Suppressor macrophage treated with lipopolysaccharide for 4 hours (primary cell): ENCODE measurements around the gene PASD1.
"Not testable (repeated sequence)": the region's sequence is repeated elsewhere in the genome, so short reads cannot be mapped to it uniquely, and the experiment has no call there.

Experiments
- DNase-seq: peaks from one replicate; pipeline ENCODE4 v3.0.0-alpha.2; 2020

The PASD1 gene

DNA sequence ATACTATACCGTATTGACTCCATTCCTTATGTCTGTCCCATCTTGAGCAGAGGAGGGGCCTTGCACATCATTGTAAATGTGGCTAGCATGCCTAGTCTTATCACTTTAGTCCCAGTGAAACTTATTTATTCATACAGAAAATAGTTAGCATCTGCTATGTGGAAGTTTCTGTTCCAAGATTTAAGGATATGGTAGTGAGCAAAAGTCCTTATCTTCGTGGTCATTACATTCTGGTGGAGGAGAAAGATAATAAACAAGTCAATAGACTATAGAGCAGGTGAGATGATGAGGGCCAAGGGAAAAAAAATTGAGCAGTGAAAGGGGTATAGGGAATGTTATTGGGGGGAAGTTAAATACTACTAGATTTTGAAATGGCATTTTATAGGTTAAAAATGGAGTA lies 68.3 kb downstream of the PASD1 start:
- DNase-seq: no peak

DNA sequence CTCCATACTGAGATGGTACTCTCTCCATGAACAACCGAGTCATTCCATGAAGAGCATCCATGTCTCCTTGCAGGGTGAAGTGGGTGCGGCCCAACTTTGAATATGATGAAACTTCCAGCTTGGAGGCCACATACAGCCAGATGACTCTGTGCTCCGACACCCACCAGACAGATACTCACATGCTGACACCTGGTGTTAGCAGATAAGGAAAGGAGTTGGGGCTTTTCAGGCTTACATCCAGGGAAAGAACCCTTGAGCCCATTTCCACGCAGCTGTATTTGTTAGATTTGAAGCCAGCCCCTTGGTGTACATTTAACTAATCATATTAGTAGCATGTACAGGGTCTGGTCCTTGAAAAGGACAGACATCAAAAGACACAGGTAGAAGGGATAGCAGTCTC lies 69.7 kb downstream of the PASD1 start:
- no peak for DNase-seq

DNA sequence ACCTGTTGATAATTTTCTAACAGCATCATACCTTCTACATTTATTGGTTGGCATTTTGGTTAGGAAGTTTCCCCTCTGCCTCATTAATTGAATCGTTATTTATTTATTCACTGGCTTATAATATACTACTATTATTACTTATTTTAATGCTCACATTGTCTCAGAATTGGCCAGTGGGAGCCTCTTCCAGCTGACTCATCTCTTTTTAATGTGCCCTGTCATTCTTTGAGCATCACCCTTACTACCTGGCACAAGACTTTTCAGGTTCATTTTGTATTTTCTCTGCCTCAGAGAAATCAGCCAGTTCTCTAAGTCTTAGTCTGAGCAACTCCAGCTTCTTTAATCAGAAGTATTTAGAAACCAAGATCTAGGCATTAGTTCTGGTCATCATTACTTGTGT lies 71.5 kb downstream of the PASD1 start:
- DNase-seq: no peak

DNA sequence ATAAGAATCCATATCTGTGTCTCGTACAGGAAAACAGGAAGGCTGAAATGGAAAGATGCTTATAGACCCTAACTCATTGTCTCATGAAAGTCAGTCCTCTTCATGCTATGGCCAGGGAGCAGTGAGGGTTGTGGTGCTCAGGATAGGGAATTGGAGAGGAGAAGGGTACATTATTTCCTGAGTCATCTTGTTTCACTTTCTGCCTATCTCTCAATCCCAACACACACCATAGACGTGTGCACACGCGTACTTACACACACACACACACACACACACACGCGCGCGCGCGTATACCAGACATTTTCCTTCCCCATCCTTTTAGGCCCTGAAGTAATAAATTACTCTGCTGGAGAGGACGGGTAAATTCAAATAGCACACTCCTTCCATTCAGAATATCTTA lies 78.1 kb downstream of the PASD1 start:
- DNase-seq: no peak

DNA sequence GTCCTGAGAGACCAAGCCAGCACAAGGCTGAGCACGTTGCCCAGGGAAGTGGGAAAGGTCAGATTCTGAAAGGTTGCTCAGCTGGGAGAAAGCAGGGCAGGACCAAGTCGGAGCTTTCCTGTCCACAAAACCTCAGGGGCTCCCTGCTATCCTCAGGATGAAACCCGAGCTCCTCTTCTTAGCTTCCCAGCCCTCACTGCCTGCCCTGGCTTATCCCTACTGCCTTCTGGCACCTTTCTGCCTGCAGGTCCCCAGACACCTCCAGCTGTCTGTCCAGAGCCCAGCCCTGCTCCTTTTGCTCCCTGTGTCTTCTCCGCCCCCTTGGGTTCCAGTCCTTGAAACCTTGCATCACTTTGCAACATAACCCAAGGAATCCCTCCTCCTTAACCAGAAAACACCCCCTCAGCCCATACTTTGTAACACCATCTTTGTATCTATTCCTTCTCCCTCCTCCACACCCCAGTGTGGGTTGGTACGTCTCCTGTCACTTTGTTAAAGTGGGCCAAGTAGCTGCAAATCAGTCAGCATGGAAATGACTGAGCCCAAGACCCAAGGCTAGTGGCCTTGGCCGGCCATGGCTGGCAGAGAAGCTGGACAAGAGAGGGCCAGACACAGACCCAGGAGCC lies 111.8 kb downstream of the PASD1 start:
- no peak for DNase-seq

GRCh38 chrX:151676196-151676595 lies 112.7 kb downstream of the PASD1 start:
- no peak for DNase-seq

DNA sequence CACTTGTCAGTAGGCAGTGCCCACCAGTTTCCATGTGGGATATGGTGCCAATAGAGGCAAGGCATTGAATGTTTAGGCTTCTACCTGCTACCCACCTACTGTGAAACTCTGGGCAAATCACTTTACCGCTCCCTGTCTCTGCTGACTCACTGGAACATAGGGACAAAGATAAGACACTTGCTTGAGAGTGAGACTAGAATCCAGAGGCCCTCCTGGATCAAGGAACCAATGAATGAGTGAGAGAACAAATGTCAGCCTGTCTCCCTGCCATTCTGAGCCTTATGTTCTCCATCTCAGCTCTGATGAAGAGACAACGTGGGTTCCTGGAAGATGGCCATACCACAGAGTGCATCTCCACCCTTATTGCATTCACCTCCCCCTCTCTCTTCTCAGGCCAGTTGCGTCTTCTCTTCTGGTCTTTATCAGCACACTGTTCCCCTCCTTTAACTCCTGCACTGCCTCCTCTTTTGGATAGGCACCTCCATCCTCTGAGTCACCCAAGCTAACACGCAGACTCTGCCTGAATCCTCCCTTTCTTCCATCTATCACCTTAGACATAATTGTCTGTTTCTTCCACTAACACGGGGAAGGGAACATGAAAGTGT lies 116.4 kb downstream of the PASD1 start:
- no peak for DNase-seq

GRCh38 chrX:151680805-151681204 lies 117.3 kb downstream of the PASD1 start:
- peak; percentile 34 for DNase-seq

- no peak for DNase-seq
Observed at GRCh38 chrX:151687635-151688034, 124.2 kb downstream of the PASD1 start.

GRCh38 chrX:151688695-151689094 lies 125.2 kb downstream of the PASD1 start:
- no peak for DNase-seq

DNA sequence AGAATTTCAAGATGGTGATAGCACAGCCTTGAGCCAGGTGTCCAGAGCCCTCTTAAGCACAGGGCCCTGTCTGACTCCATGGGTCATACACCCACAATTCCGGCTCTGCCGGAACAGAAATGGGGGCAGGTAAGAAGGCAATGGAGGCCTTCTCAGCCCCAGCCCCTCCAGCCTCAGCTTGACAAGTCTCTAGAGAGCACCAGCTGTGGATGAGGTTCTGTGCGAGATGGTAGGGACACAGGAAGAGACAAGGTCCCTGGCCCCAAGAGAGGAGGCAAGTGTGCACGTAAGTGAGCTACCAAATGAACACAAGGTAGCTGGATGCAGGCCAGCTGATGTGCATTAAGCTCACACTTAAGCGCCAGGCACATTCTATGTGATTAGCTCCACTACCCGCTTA lies 129.3 kb downstream of the PASD1 start:
- no peak for DNase-seq

GRCh38 chrX:151694121-151694520 lies 130.6 kb downstream of the PASD1 start:
- DNase-seq: no peak

- no peak for DNase-seq
Observed at GRCh38 chrX:151694661-151695582, 131.4 kb downstream of the PASD1 start, which contains the start of gene PRRG3. TSS of gene PRRG3 (plus strand) at chrX:151695458. CDS start at chrX:151698815, 3,357 bp downstream.

GRCh38 chrX:151695583-151696340 lies 132.3 kb downstream of the PASD1 start:
- DNase-seq: no peak

GRCh38 chrX:151697082-151697481 lies 133.6 kb downstream of the PASD1 start:
- DNase-seq: not testable (repeated sequence)

DNA sequence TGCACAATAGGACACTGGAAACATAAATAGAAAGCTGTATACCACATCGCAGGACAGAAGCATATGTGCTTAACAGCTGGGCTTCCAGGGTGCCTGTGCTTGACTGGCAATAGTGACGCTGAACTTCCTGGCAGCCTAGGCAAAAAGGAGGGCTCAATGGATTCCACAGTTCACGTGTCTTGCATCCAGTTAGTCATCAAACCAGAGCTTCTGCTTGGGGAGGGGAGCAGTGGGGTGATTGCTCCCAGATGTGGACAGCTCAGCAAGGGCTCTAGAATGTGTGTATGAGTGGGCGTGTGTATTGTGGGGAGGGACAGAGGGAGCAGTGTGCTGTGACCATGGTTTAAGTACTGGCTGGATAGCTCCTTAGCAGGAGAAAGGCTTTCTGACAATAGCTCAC lies 134.0 kb downstream of the PASD1 start:
- DNase-seq: no peak

GRCh38 chrX:151698485-151698884 lies 135.0 kb downstream of the PASD1 start:
- no peak for DNase-seq

DNA sequence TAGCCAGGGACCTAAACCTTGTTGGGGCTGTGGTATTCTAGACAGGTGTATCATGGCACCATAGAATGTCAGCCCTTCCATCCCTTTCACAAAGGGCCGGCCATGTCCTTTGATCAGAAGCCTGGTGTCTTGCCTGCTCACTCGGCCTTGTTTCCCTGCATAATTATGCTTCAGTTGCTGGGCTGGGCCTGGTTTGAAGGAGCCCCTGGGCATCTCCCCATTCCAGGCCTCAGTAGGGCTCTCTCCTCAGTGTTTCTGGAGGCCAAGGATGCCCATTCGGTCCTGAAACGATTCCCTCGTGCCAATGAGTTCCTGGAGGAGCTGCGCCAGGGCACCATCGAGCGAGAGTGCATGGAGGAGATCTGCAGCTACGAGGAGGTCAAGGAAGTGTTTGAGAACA lies 136.3 kb downstream of the PASD1 start:
- DNase-seq: no peak

DNA sequence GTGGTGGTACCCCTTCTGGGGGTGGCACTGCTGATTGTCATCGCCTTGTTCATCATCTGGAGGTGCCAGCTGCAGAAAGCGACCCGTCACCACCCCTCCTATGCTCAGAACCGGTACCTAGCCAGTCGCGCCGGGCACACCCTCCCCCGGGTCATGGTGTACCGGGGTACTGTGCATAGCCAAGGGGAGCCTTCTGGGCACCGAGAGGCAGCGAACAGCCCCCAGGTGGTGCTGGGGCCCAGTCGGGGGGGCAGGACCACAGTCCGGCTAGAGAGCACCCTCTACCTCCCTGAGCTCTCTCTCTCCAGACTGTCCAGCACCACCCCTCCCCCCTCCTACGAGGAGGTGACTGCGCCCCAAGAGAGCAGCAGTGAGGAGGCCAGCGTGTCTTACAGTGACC lies 137.1 kb downstream of the PASD1 start:
- no peak for DNase-seq

DNA sequence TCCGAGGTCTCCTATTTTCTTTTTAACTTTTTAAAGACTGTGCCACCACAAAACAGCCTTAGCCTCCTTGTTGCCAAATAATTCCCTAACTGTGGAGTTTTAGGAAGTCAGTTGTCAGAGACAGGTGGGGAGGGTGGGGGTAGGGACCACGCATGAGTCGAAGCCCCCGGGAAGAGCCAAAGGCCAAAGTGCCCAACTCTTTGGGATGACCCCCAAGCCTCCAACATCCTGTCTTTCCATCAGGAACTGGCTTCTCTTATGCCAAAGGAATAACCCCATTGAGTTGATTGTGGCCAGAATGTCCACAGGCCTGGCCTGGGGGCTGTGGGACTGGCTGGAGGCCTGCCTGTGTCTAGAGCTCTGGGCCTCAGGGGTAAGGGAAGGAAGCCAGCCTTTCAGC lies 137.6 kb downstream of the PASD1 start:
- no peak for DNase-seq

- DNase-seq: no peak
Observed at GRCh38 chrX:151701531-151701930, 138.1 kb downstream of the PASD1 start.

DNA sequence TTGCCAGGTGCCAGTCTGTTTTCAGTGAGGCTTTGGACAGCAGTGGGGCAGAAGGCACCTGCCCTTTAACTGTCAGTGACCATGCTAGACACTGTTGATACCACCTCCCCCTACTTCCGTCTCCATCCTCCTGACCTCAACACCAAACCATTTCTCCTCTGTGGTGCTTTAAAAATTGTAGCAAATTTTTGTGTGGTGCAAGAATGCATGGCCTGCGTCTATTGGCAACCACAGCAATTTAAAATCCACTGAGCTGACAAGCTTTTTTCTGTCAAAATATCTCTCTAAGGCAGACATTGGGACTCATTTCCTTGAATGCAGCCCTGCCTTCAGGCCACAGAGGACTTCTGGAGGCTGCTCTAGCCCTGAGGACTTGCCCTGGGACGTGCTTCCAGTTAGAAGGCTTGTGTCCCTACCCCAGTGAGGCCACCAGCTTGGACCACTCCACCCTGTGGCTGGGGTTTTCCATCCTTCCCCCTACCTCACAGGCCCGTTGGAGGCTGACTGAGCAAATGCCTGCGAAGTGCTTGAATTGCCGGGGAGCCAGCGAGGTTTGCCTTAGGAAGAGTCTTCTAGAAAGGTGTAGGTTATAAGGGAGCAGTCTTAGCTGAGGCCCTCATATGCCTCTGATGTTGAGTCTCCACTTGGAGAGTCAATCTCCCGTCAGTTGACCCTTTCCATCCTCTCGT lies 138.7 kb downstream of the PASD1 start:
- no peak for DNase-seq
